Mesendoderm (in vitro differentiated cells): ENCODE data around the gene C4orf36.
A peak's percentile ranks its signal among the peaks of the same experiment; 100 is the strongest.

ENCODE experiments used
- DNase-seq: peaks from one replicate; pipeline ENCODE4 v3.0.0; 2013
- H2AK5ac ChIP-seq: 2 replicates; pipeline ENCODE4 v1.6.1; 2013; ENCODE audit warnings: low read length, inconsistent platforms
- H2BK120ac ChIP-seq: 2 replicates; pipeline ENCODE4 v1.6.1; 2013; ENCODE audit warnings: low read depth, mild to moderate bottlenecking, low read length, moderate library complexity, mixed read lengths
- H2BK15ac ChIP-seq: replicated peaks from 2 replicates; pipeline ENCODE4 v1.6.1; 2013; ENCODE audit warnings: low read depth, mild to moderate bottlenecking, moderate library complexity
- H2BK5ac ChIP-seq: 2 replicates; pipeline ENCODE4 v1.6.1; 2013; ENCODE audit warnings: low read length, inconsistent platforms
- H3K18ac ChIP-seq: 2 replicates; pipeline ENCODE4 v1.6.1; 2013; ENCODE audit warnings: mild to moderate bottlenecking, low read length, mixed read lengths
- H3K23ac ChIP-seq: one replicate; pipeline ENCODE4 v1.6.1; 2013; ENCODE audit warnings: low read length
- H3K27ac ChIP-seq: 2 replicates; pipeline ENCODE4 v1.5.1; 2013; ENCODE audit warnings: low read depth, mild to moderate bottlenecking, inconsistent platforms, low read length, moderate library complexity
- H3K27me3 ChIP-seq: 2 replicates; pipeline ENCODE4 v1.6.1; 2013; ENCODE audit warnings: low read length, control low read depth, mild to moderate bottlenecking, inconsistent platforms; ENCODE audit not compliant: insufficient read depth, poor library complexity
- H3K36me3 ChIP-seq: 2 replicates; pipeline ENCODE4 v1.6.1; 2013; ENCODE audit warnings: low read length, inconsistent platforms; ENCODE audit not compliant: control insufficient read depth, insufficient read depth
- H3K4ac ChIP-seq: one replicate; pipeline ENCODE4 v1.6.1; 2013; ENCODE audit warnings: low read depth, mild to moderate bottlenecking, low read length, moderate library complexity
- H3K4me1 ChIP-seq: 2 replicates; pipeline ENCODE4 v1.6.1; 2013; ENCODE audit warnings: low read depth, low read length, inconsistent platforms; ENCODE audit not compliant: control insufficient read depth
- H3K4me2 ChIP-seq: 2 replicates; pipeline ENCODE4 v1.6.1; 2013; ENCODE audit warnings: low read length
- H3K4me3 ChIP-seq: 2 replicates; pipeline ENCODE4 v1.5.1; 2013; ENCODE audit warnings: mild to moderate bottlenecking, low read length
- H3K56ac ChIP-seq: one replicate; pipeline ENCODE4 v1.6.1; 2013; ENCODE audit warnings: low read length
- H3K79me1 ChIP-seq: 2 replicates; pipeline ENCODE4 v1.6.1; 2013; ENCODE audit warnings: low read length, inconsistent platforms
- H3K79me2 ChIP-seq: 2 replicates; pipeline ENCODE4 v1.6.1; 2013; ENCODE audit warnings: mild to moderate bottlenecking, low read length; ENCODE audit not compliant: control insufficient read depth, insufficient read depth
- H3K9ac ChIP-seq: 2 replicates; pipeline ENCODE4 v1.6.1; 2013; ENCODE audit warnings: low read length, inconsistent platforms
- H4K5ac ChIP-seq: one replicate; pipeline ENCODE4 v1.6.1; 2013; ENCODE audit warnings: low read length
- H4K8ac ChIP-seq: one replicate; pipeline ENCODE4 v1.6.1; 2013; ENCODE audit warnings: low read depth, mild to moderate bottlenecking, control low read depth, low read length, moderate library complexity
- WGBS: extraction: QIAGEN DNeasy Blood & Tissue Kit; methylation state at CpG from one replicate; pipeline ENCODE4 v1.1.7; 2013; ENCODE audit warnings: low lambda C conversion rate, missing lambda C conversion rate; ENCODE audit not compliant: insufficient coverage; ENCODE audit errors: extremely low coverage; 5-methylcytosine and 5-hydroxymethylcytosine counted together

The C4orf36 gene

DNA sequence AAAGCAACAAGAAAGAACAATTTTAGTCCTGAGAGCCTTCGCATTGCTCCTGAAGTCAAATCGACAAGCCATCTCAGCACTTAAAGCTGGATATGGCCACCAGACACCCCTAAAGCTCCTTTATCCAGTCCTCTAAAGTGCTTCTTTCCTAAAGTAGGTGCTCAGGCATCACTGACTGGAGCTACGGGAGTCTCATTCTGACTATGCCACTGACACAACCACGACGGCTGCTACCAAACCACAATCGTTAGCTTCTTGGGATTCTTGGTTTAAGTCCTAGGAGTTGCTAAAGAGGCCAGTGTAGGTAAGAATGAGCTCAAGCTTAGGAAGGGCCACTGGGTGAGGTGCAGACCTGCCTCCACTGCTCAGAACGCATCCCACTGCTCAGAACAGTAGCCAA is 44.1 kb downstream of the C4orf36 start:
- Histone ChIP-seq H2BK15ac (no peak overlapping the region), H3K4ac (no peak overlapping the region), H3K9ac (no peak overlapping the region), H2BK120ac (no peak overlapping the region), H3K4me2 (no peak overlapping the region), H3K27me3 (no peaks in the 10 kb centered on the region), H3K56ac (no peak overlapping the region), H3K4me1 (peaks cover 2% of the 10 kb centered on the region), H4K8ac (no peak overlapping the region), H4K5ac (no peak overlapping the region), H3K27ac (no peak overlapping the region), H3K79me1 (no peaks in the 10 kb centered on the region), H3K4me3 (no peak overlapping the region), H3K79me2 (no peaks in the 10 kb centered on the region), H3K36me3 (no peaks in the 10 kb centered on the region), H2AK5ac (no peak overlapping the region), H2BK5ac (no peak overlapping the region), H3K18ac (no peak overlapping the region), H3K23ac (no peak overlapping the region)
- WGBS: no CpG with 5 or more reads among the region's 7 CpGs
- DNase-seq: peak; percentile 45

DNA sequence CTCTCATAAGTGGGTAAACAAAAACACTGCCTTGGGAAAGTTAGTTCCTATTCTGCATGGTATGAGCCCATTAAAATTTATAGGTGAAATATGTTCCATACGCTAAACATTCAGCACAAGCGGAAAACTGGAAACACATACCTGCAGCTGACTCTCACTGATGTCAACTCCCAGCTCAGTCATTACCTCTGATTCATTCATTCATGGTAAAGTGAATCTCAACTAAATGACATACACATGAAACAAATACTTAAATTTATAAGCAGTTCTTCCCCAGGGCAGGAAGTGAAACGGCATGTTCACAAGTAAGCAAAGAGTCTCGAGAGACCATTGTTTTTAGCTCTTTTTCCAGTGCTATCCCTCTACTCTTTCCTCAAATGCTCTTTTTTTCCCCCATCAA is 44.7 kb downstream of the C4orf36 start:
- no peaks in the 10 kb centered on the region for H3K79me1 ChIP-seq
- no peak overlapping the region for H3K4me3 ChIP-seq
- H3K56ac ChIP-seq: no peak overlapping the region
- H2BK120ac ChIP-seq: no peak overlapping the region
- H3K4ac ChIP-seq: no peak overlapping the region
- no peak overlapping the region for H4K5ac ChIP-seq
- H4K8ac ChIP-seq: no peak overlapping the region
- DNase-seq: no peak
- no peaks in the 10 kb centered on the region for H3K27me3 ChIP-seq
- no peak overlapping the region for H2BK15ac ChIP-seq
- no CpG with 5 or more reads among the region's 4 CpGs for WGBS
- no peaks in the 10 kb centered on the region for H3K79me2 ChIP-seq
- no peak overlapping the region for H3K9ac ChIP-seq
- no peaks in the 10 kb centered on the region for H3K36me3 ChIP-seq
- H3K23ac ChIP-seq: no peak overlapping the region
- no peak overlapping the region for H3K27ac ChIP-seq
- no peak overlapping the region for H3K4me2 ChIP-seq
- no peak overlapping the region for H2BK5ac ChIP-seq
- H2AK5ac ChIP-seq: no peak overlapping the region
- H3K4me1 ChIP-seq: peaks cover 2% of the 10 kb centered on the region
- no peak overlapping the region for H3K18ac ChIP-seq

- Histone ChIP-seq H2AK5ac (no peak overlapping the region), H4K5ac (no peak overlapping the region), H4K8ac (no peak overlapping the region), H3K23ac (no peak overlapping the region), H3K27me3 (no peaks in the 10 kb centered on the region), H3K79me2 (no peaks in the 10 kb centered on the region), H3K79me1 (no peaks in the 10 kb centered on the region), H2BK5ac (no peak overlapping the region), H3K27ac (no peak overlapping the region), H3K9ac (no peak overlapping the region), H3K36me3 (no peaks in the 10 kb centered on the region), H3K4me2 (no peak overlapping the region), H2BK15ac (no peak overlapping the region), H2BK120ac (no peak overlapping the region), H3K18ac (no peak overlapping the region), H3K4ac (no peak overlapping the region), H3K56ac (no peak overlapping the region), H3K4me1 (peaks cover 2% of the 10 kb centered on the region), H3K4me3 (no peak overlapping the region)
- no peak for DNase-seq
Measured at GRCh38 chr4:86846921-86847320, 45.3 kb downstream of the C4orf36 start.

DNA sequence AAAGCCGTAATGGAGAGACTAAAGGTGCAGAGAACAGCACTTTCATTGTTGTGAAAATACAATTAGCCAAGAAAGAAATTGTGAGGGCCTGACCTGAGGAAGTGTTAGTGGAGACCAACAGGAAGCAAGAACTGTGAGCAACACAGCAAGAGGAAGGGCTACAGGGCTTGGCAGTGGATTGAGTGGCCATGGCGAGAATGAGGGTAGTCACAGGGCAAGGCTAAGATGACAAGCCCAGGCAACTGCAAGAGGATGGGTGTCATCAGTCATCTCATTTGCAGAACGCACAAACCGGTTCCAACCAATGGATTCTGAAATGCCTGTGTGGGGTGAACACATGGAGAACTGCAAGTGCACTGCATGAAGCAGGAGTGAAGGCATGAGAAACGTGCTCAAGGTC is 46.6 kb downstream of the C4orf36 start:
- Histone ChIP-seq H3K4me1 (peaks cover 2% of the 10 kb centered on the region), H3K4ac (no peak overlapping the region), H3K79me1 (no peaks in the 10 kb centered on the region), H4K5ac (no peak overlapping the region), H3K27ac (no peak overlapping the region), H2BK5ac (no peak overlapping the region), H3K23ac (no peak overlapping the region), H3K36me3 (no peaks in the 10 kb centered on the region), H3K4me3 (no peak overlapping the region), H3K9ac (no peak overlapping the region), H3K79me2 (no peaks in the 10 kb centered on the region), H2BK120ac (no peak overlapping the region), H3K18ac (no peak overlapping the region), H3K4me2 (no peak overlapping the region), H4K8ac (no peak overlapping the region), H3K56ac (no peak overlapping the region), H2AK5ac (no peak overlapping the region), H2BK15ac (no peak overlapping the region), H3K27me3 (no peaks in the 10 kb centered on the region)
- DNase-seq: no peak
- no CpG with 5 or more reads among the region's 5 CpGs for WGBS

DNA sequence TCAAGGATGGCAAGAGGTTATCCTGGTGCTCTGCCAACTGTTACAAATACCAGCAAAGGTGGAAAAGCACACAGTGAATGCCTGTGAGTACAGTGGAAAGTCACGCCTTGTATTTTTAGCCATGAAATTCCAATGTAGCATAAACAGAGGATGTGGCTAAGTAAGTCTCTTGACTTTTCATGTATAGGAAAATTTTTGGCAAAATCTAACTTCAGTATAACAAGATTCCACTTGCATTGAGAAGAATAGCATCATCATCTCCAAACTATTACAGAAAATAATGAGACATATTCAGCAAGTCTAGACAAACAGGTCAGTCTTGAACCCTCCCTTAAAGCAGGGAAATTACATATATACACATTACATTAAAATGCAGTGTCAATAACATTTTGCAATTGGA is 50.9 kb downstream of the C4orf36 start:
- Histone ChIP-seq H3K4me1 (no peaks in the 10 kb centered on the region), H3K4me2 (no peak overlapping the region), H3K79me1 (no peaks in the 10 kb centered on the region), H3K79me2 (no peaks in the 10 kb centered on the region), H3K9ac (no peak overlapping the region), H2BK5ac (no peak overlapping the region), H3K27ac (no peak overlapping the region), H2AK5ac (no peak overlapping the region), H3K56ac (no peak overlapping the region), H3K36me3 (no peaks in the 10 kb centered on the region), H3K27me3 (no peaks in the 10 kb centered on the region), H3K4me3 (no peak overlapping the region), H4K8ac (no peak overlapping the region), H2BK120ac (no peak overlapping the region), H2BK15ac (no peak overlapping the region), H3K4ac (no peak overlapping the region), H3K18ac (no peak overlapping the region), H4K5ac (no peak overlapping the region), H3K23ac (no peak overlapping the region)
- no CpG with 5 or more reads among the region's 1 CpG for WGBS
- no peak for DNase-seq

DNA sequence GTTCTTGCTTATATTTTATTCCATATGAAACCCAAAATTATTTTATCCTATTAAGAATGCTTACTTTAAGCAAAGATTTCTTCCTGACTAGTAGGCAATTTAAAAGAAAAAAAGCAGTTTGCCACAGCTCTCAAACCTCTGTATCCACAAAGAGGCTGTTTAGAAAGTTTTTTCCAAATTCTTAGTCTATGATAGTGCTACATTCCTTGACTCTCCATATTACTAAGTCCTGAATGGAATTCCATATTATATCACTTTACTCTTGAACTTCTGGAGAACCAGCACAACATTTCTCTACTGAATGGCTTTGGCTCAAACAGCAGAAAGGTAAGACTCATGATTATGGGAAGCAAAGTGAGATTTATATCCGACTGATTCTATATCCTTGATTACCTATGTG is 51.4 kb downstream of the C4orf36 start:
- WGBS: no CpG with 5 or more reads among the region's 1 CpG
- Histone ChIP-seq H2BK5ac (no peak overlapping the region), H3K18ac (no peak overlapping the region)

More for the DNA sequence above, 51.4 kb downstream of the C4orf36 start:
- Histone ChIP-seq H2AK5ac (no peak overlapping the region), H3K4ac (no peak overlapping the region), H3K27ac (no peak overlapping the region), H3K79me1 (no peaks in the 10 kb centered on the region), H3K4me2 (no peak overlapping the region), H3K4me1 (no peaks in the 10 kb centered on the region), H3K4me3 (no peak overlapping the region), H3K56ac (no peak overlapping the region), H3K36me3 (no peaks in the 10 kb centered on the region), H3K9ac (no peak overlapping the region), H3K79me2 (no peaks in the 10 kb centered on the region), H4K8ac (no peak overlapping the region), H4K5ac (no peak overlapping the region), H3K27me3 (no peaks in the 10 kb centered on the region), H3K23ac (no peak overlapping the region), H2BK15ac (no peak overlapping the region), H2BK120ac (no peak overlapping the region)
- DNase-seq: no peak
